Activated B cell treated with CpG ODN at 0.5 μM for 24 hours (primary cell): Measurements from ENCODE around the gene CCT6B. TPM values are rescaled to one million over a fixed set of nuclear protein-coding genes. Genes with fewer than 3 reads are reported as not detected.
A peak's percentile ranks its signal among the peaks of the same experiment; 100 is the strongest.

ENCODE experiments used
- ATAC-seq: fragments of 200-7000 bp; cut with Tn5 transposase; one replicate; pipeline ENCODE4 v1.10.0; 2021; ENCODE audit warnings: low read depth, mild to moderate bottlenecking, moderate library complexity
- CTCF ChIA-PET: fragments of 350-600 bp; sonication (Branson Sonifier 250); formaldehyde crosslinking; loops from one replicate; lab custom pipeline; 2021; ENCODE audit warnings: antibody characterized with exemption; lab: Charles Lee
- POLR2A ChIA-PET: fragments of 350-600 bp; sonication (Branson Sonifier 250); formaldehyde crosslinking; loops from one replicate; lab custom pipeline; 2021; ENCODE audit warnings: antibody characterized with exemption; lab: Charles Lee
- DNase-seq: peaks from one replicate; pipeline ENCODE4 v3.0.0; 2022
- H3K27ac Mint-ChIP-seq: one replicate; pipeline ENCODE4 v1.8.0; 2020; ENCODE audit warnings: mixed read lengths
- H3K27me3 Mint-ChIP-seq: one replicate; pipeline ENCODE4 v1.8.0; 2021; ENCODE audit warnings: mixed read lengths
- H3K36me3 Mint-ChIP-seq: one replicate; pipeline ENCODE4 v1.8.0; 2021; ENCODE audit warnings: low read depth, mixed read lengths
- H3K4me1 Mint-ChIP-seq: one replicate; pipeline ENCODE4 v1.8.0; 2021; ENCODE audit warnings: mixed read lengths
- H3K4me3 Mint-ChIP-seq: one replicate; pipeline ENCODE4 v1.8.0; 2020; ENCODE audit warnings: mild to moderate bottlenecking, mixed read lengths
- H3K9me3 Mint-ChIP-seq: one replicate; pipeline ENCODE4 v1.8.0; 2020; ENCODE audit warnings: mixed read lengths
- intact Hi-C: fragments of 100-400 bp; cut with micrococcal nuclease; formaldehyde crosslinking; loops from one replicate; pipeline ENCODE4 v1.15.1; 2024
- total RNA-seq: library from RNA; stranded (reverse); gene quantifications from 2 replicates; pipeline ENCODE4 v1.2.3, GENCODE V29; 2022
- TF ChIP-seq, protein P1 (sequence below): fragments of 200-600 bp; IDR thresholded peaks from one replicate; pipeline ENCODE4 v1.8.0; 2022; ENCODE audit warnings: antibody characterized with exemption, mild to moderate bottlenecking

The CCT6B gene
- total RNA-seq, 1 donor from 2014 or later, result 2.1 TPM

DNA sequence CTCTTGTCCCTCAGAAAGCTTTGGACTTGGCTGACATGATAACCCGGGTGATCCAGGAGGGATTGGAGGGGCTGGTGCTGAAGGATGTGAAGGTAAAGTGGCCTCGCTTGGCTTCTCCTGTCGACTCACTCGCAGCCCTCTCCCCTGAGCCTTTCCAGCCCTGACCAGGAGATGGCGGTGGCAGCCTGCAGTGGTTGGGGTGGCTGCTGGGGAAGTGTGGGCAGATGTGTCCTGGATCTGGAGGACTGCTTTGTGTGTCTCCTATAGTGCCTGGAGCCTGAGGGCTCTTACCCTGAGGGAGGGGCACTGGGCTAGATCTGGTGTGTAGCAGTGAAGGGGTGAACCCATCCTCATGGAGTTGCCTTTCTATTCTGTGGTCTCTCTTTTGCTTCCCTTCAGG lies 36.9 kb upstream of the CCT6B start:
- Mint-ChIP-seq H3K4me3 (no peak overlapping the region), H3K36me3 (peaks cover 77% of the 10 kb centered on the region), H3K27me3 (no peaks in the 10 kb centered on the region), H3K4me1 (peaks cover 4% of the 10 kb centered on the region), H3K27ac (peak overlapping the region; percentile 66), H3K9me3 (no peaks in the 10 kb centered on the region)
- POLR2A ChIA-PET, result interaction anchor here (0.7 to 1.2 kb wide), 2 partner anchors 121 to 122 kb away, joined by 3 read pairs; partner anchors contain the start of gene RAD51D
- intact Hi-C loops, result loop anchor here (1.0 to 5.0 kb wide), 6 partner anchors 49 to 543 kb away; partner anchors contain the start of genes NLE1 and RAD51D
- TF ChIP-seq, protein P1, sequence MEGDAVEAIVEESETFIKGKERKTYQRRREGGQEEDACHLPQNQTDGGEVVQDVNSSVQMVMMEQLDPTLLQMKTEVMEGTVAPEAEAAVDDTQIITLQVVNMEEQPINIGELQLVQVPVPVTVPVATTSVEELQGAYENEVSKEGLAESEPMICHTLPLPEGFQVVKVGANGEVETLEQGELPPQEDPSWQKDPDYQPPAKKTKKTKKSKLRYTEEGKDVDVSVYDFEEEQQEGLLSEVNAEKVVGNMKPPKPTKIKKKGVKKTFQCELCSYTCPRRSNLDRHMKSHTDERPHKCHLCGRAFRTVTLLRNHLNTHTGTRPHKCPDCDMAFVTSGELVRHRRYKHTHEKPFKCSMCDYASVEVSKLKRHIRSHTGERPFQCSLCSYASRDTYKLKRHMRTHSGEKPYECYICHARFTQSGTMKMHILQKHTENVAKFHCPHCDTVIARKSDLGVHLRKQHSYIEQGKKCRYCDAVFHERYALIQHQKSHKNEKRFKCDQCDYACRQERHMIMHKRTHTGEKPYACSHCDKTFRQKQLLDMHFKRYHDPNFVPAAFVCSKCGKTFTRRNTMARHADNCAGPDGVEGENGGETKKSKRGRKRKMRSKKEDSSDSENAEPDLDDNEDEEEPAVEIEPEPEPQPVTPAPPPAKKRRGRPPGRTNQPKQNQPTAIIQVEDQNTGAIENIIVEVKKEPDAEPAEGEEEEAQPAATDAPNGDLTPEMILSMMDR, result no peak
- CTCF ChIA-PET, result interaction anchor here (0.9 to 4.5 kb wide), 6 partner anchors 17 to 124 kb away, joined by 3 to 53 read pairs (median 4); partner anchors contain the start of genes RAD51D and RFFL
- DNase-seq (peak; percentile 65), ATAC-seq (peak; percentile 100)

DNA sequence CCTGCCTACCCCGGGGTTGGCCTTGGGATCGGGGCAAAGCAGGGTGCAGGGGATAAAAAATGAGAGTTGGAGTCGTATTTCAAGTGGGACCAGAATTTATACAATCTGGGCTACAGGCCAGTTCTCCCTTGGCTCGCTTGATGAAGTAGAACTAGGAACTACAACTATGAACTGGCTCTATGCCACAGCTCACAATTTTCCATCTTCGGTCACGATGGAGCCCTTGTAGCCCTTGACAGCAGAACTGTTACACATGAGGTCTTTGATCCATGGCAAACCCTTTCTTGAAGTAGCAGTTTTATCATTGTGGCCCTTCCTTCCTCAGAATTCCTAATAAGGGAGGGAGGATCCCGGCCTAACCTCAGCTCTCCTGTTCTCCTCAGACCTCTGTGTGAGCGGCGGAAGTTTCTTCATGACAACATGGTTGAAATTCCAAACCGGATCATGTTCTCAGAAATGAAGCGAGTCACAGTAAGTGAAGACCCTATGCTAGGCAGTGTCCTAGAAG lies 36.1 kb upstream of the CCT6B start:
- H3K27ac Mint-ChIP-seq, result no peak overlapping the region
- intact Hi-C loops, result loop anchor here (5.0 kb wide), 2 partner anchors 50 to 455 kb away; no protein-coding TSS in a partner anchor
- no peaks in the 10 kb centered on the region for H3K9me3 Mint-ChIP-seq
- TF ChIP-seq, protein P1, result no peak
- CTCF ChIA-PET, result interaction anchor here (0.8 to 4.5 kb wide), 6 partner anchors 11 to 122 kb away, joined by 3 to 53 read pairs (median 4); partner anchors contain the start of gene RAD51D
- DNase-seq (no peak), ATAC-seq (no peak)
- peaks cover 4% of the 10 kb centered on the region for H3K4me1 Mint-ChIP-seq
- POLR2A ChIA-PET, result no interaction called here
- H3K36me3 Mint-ChIP-seq, result peaks cover 79% of the 10 kb centered on the region
- no peak overlapping the region for H3K4me3 Mint-ChIP-seq
- H3K27me3 Mint-ChIP-seq, result no peaks in the 10 kb centered on the region

DNA sequence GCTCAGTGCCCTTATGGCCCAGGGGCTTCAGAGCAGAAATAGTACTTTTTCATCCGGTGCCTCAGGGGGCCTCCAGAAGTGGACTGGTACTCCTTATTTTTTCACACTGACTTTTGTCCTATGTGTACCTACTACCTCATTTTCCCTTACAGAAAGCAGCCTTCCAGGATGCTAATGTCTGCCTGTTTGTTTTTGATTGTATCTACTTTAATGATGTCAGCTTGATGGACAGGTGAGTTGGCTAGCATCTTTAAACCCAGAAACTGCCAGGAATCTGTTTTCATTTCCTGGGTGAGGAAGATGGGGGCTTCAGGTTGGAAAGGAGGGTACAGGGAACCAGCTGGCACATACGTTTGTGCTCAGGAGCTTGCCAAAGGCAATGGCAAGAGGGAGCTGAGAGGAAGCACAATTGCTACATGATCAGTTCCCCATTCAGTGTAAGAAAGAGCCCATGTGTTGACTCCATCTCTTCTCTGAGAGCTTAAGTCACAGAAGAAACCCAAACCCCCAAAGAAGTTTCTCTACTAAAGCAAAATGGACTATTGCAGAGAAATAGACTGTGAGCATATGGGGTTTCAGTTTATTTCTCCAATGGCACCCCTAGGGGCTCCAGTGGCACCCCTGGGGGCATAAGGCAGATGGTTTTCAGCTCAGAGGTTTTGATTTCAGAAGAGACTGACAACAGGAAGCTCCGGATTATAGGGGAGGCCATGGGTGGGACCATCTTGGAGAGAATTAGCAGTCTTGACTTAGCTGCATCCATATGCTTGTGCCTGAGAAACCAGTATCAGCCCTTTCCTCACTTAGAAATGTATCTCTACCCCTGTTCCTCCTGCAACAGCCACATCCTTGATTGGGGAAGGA lies 35.4 kb upstream of the CCT6B start:
- ChIA-PET POLR2A (no interaction called here), CTCF (interaction anchor here (0.5 to 4.5 kb wide), 7 partner anchors 12 to 122 kb away, joined by 3 to 53 read pairs (median 3); partner anchors contain the start of gene RAD51D)
- intact Hi-C loops, result loop anchor here (5.0 kb wide), 2 partner anchors 51 to 454 kb away; no protein-coding TSS in a partner anchor
- H3K4me1 Mint-ChIP-seq, result peaks cover 4% of the 10 kb centered on the region
- peaks cover 78% of the 10 kb centered on the region for H3K36me3 Mint-ChIP-seq
- no peaks in the 10 kb centered on the region for H3K27me3 Mint-ChIP-seq
- TF ChIP-seq, protein P1, result no peak
- H3K9me3 Mint-ChIP-seq, result no peaks in the 10 kb centered on the region
- H3K4me3 Mint-ChIP-seq, result no peak overlapping the region
- no peak for ATAC-seq
- no peak for DNase-seq
- H3K27ac Mint-ChIP-seq, result no peak overlapping the region

DNA sequence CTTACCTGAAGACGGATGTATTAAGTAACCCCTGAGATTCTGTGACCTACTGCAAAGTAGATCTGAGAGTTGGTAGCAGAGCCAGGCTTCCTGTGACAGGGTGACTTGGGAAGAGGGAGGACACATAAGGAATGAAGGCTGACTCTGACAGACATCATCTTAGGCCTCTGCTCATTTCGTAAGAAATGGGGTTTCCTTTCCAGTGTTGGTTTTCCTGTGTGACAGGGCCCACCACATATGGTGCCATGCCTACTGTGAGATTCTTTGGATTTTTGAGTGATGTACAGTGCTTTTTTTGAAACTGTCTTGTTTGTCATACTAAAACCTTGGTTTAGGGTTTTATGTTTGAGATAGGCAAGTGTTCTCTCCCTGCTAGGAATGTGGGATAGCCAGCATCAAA lies 31.8 kb upstream of the CCT6B start:
- TF ChIP-seq, protein P1, result no peak
- peaks cover 90% of the 10 kb centered on the region for H3K36me3 Mint-ChIP-seq
- peaks cover under 1% of the 10 kb centered on the region for H3K4me1 Mint-ChIP-seq
- no peaks in the 10 kb centered on the region for H3K9me3 Mint-ChIP-seq
- no peak overlapping the region for H3K4me3 Mint-ChIP-seq
- DNase-seq (no peak), ATAC-seq (no peak)
- ChIA-PET CTCF (no interaction called here), POLR2A (no interaction called here)
- intact Hi-C loops, result no loop called here
- no peaks in the 10 kb centered on the region for H3K27me3 Mint-ChIP-seq
- H3K27ac Mint-ChIP-seq, result no peak overlapping the region

DNA sequence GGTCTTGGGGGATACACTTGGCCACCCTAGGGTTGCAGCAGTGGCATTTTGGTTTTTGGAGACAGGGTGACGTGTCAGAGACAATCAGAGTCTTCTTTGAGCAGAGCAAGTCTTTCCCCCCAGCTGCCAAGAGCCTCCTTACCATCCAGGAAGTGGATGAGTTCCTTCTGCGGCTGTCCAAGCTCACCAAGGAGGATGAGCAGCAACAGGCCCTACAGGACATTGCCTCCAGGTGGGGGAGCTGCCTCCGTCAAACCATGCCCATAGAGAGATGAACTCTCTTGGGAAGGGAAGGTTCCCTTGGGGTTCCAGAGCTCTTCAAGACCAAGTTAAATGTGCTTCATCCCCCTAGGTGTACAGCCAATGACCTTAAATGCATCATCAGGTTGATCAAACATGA lies 30.3 kb upstream of the CCT6B start:
- H3K27me3 Mint-ChIP-seq, result no peaks in the 10 kb centered on the region
- DNase-seq (no peak), ATAC-seq (no peak)
- H3K4me1 Mint-ChIP-seq, result peaks cover 3% of the 10 kb centered on the region
- H3K36me3 Mint-ChIP-seq, result peaks cover 90% of the 10 kb centered on the region
- TF ChIP-seq, protein P1, result no peak
- no peak overlapping the region for H3K4me3 Mint-ChIP-seq
- POLR2A ChIA-PET, result interaction anchor here (0.8 kb wide), 1 partner anchor 10 kb away, joined by 4 read pairs; no protein-coding TSS in a partner anchor
- no peak overlapping the region for H3K27ac Mint-ChIP-seq
- intact Hi-C loops, result no loop called here
- no peaks in the 10 kb centered on the region for H3K9me3 Mint-ChIP-seq
- CTCF ChIA-PET, result no interaction called here
